Hematopoietic multipotent progenitor cell treated with erythropoietin and hydrocortisone succinate and interleukin-3 and kit ligand, for 15 days (in vitro differentiated cells): ENCODE data around the gene TEDC2.

ENCODE experiments used
- DNase-seq: peaks from one replicate; pipeline ENCODE4 v3.0.0-alpha.2; 2015; ENCODE audit warnings: low spot score

Gene TEDC2

GRCh38 chr16:2512735-2513404, 53.0 kb downstream of the TEDC2 start:
- DNase-seq = no peak

GRCh38 chr16:2513405-2514332, 53.8 kb downstream of the TEDC2 start, which contains the start of gene ATP6V0C:
Gene ATP6V0C (plus strand): TSS chr16:2513952. CDS start chr16:2514104, 152 bp downstream.
- peak; percentile 93 for DNase-seq
